IPS-18c (cell line): ENCODE results near the gene AGAP3.

Source experiments
- H3K4me3 ChIP-seq: 2 replicates; pipeline ENCODE4 v1.7.0; 2013; ENCODE audit warnings: low read depth, mild to moderate bottlenecking, low read length, moderate library complexity; ENCODE audit not compliant: insufficient read depth
- H3K9me3 ChIP-seq: one replicate; pipeline ENCODE4 v1.6.1; 2013; ENCODE audit warnings: mild to moderate bottlenecking, low read length, moderate library complexity; ENCODE audit not compliant: control insufficient read depth, insufficient read depth

Gene AGAP3

DNA sequence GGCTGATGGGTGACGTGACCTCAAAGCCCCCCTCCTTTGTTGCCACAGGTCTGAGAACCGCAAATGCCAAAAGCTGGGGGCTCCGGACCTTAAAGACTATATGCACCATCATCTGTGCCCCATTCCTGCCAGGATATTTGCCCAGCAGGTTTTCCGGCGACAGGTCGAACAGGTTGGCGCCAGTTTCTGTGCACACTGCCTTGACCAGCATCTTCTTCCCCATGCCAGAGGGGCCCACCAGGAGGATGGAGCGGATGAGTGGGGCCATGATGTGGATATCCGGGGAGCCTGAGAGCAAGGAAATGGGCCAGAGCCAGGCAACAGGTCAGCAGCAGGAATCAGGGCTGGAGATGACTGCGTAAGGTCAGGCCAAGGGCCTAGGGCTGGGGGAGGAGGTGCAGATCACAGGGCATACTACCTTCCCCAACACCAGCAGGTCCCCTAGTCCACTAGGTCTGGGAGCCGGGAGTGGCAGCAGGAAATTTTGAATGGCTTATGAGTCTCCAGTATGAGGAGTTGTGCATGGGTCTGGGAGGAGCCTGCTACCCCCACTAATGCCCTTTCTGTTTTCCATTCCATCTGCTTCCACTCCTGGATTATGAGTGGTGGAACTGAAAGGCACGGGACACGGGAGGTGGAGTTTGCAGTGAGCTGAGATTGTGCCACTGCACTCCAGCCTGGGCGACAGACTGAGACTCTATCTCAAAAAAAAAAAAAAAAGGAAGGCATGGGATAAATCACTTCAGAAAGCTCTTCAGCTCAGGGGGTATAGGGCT is 107.1 kb downstream of the AGAP3 start:
- Histone ChIP-seq H3K9me3 (no peaks in the 10 kb centered on the region), H3K4me3 (no peak overlapping the region)
